Measurements from ENCODE around the gene LTF.
A peak's percentile ranks its signal among the peaks of the same experiment; 100 is the strongest.

Gene LTF

GRCh38 chr3:46490338-46491084, 25.8 kb upstream of the LTF start:
- no peak for DNase-seq

DNA sequence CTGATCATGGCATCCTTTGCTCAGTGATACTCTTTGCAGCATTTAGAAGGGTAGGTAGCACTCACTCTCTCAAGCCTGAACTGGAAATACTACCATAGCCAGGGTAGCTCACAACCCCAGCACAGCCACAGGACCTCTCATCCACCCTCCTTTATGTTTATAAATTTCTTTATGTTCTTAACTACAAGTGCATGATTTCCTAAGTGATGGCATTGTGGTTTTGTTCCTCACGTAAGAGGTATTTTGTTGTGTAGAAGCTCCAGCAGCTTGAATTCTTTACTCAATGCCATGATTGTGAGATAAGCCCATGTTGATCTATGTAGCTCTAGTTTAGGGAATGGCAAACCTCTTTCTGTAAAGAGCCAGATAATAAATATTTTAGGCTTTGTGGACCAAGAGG, 25.2 kb upstream of the LTF start:
- DNase-seq, result no peak

- no peak for DNase-seq
Observed at GRCh38 chr3:46489381-46489780, 24.7 kb upstream of the LTF start.

GRCh38 chr3:46488735-46489361, 24.1 kb upstream of the LTF start:
- DNase-seq, result peak; percentile 89 to 94

DNA sequence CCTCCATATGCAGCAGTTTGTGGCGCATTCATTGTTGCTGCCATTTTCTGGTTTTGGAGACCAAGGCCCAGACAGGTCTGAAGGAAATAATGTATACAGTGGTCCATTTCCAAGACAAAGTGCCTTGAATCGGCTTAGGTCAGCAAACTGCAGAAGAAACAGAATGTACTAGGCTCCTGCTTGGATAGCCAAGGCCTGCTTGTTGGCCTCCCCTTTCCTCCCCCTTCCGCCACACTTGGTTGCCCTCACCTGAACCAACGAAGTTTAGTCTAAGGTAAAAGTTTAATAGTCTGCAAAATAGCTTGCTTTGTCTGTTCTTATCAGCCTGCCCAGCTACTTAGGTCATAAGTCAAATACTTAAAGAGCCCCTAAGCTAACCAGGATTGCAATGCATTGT, 21.1 kb upstream of the LTF start:
- DNase-seq, result no peak

DNA sequence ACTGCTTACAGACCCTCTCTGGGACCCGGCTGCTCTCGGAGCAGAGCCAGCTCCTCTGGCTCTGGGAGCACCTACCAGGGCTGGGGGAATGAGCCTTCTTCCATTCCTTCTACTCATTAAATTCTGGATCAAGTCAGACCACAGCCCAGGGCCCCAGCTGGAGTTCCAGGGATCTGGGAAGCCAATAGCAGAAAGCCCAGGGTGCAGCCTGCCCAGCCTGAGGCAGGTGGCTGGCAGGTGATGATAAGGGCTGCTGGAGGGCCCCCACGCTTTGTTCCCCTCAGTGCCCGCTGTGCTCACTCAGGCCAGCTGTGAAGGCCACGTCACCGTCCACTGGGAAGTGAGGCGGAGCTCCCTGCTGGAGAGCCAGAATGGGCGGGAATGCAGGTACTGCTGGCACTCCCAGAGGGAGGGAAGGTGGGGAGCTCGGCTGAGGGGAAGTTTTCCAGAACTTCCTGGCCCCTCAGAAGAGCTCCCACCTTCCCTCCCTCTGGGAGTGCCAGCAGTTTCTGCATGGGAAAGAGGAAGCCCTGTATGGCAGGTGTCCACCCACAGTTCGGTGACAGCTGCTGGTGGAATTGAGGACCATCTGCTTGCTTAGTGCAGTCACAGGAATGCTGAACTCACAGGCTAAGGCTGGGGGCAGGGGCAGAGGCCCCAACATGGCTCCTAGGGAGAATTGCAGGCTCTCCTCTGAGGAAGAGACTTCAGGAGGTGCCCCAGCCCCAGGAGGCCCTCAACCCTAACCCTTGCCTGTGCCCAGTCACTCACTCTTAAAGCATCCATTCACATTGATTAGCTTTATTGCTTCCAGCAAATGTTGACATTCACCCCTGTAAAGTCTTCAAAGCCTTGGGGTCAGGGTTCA, 20.4 kb upstream of the LTF start:
- peak; percentile 53 to 78 for DNase-seq

GRCh38 chr3:46484388-46484787, 19.7 kb upstream of the LTF start:
- DNase-seq, result no peak

- DNase-seq, result no peak
Observed at GRCh38 chr3:46483825-46484224, 19.1 kb upstream of the LTF start.

- DNase-seq, result no peak
Observed at GRCh38 chr3:46482632-46483350, 18.1 kb upstream of the LTF start.

- DNase-seq, result no peak
Observed at GRCh38 chr3:46481636-46482035, 16.9 kb upstream of the LTF start.

DNA sequence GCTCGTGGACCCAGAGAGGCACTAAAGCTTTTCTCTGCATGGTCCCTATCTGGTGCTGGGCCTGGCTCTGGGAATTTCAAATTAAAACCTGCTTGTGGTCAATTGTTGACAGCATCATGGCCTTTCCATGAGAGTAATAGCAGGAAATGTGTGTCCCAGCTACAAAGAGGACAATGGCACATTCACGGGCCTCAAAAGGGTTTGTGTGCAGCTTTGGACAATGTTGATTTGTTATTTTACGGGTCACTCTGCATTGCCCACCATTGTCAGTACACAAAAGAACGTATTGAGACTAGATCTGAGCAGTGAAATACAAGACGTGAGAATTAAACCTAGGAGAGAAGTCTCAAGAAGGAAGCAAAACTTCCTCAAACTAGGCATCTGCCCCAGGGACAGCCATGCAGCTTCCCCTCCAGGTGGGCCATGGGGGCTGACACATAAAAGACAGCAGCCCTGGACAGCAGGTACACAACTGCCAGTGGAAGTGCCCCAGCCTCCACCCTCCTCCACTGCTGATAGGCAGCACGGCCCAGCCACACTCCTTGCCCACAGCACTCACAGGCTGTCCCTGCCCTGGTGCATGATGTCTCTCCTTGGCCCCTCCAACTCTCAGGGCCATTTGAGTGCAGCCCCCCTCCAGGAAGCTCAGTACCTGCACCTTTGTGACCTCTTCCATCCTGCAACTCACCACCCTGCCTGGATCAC, 15.9 kb upstream of the LTF start:
- DNase-seq, result no peak

DNA sequence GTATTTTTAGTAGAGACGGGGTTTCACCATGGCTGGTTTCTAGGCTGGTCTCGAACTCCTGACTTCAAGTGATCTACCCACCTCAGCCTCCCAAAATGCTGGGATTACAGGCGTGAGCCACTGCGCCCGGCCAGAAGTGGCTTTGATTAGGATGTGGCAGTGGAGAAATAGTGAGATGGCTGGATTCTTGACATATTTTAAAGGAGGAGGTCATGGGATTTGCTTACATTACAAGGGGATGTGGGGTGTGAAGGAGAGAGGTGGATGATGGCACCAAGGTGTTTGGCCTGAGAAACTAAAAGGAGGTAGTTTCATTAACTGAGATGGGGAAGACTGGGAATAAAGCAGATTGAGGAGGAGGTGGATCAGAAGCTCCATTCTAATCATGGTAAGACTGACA, 15.0 kb upstream of the LTF start:
- DNase-seq, result no peak

DNA sequence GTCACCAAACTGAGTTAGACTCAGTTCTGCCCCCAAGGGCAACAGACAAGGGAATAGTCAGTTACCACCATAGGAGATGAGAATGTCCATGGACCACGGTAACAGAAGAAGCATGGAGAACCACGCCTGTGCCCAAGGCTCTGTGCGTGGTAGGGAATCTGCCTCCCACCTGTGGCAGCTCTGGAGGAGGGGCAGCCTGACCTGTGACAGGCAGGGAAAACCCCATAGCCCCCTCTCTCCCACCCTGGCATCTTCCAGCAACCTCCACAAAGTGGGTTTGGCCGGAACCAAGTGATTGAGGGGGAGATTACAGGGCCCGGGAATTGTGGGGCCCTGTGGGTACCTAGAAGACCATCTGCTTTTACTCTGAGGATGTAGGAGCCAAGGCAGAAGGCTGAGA, 14.3 kb upstream of the LTF start:
- no peak for DNase-seq

DNA sequence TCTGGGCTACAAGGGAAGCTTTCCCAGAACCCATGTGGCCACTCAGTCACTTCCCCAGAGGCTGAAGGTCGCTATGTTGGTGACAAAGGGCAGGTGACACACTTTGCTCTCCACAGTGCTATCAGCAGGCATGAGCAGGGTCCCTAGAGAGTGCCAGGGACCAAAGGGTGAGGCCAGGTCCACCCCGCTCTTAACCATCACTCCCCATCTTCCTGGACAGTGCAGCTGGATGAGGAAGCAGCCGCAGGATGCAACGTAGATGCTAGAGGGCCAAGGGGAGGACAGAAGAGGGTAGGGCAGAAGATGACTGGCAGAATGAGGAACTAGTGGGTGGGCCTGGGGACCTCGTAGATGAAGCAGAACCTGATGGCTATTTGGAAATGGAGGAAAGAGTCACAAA, 13.6 kb upstream of the LTF start:
- DNase-seq, result no peak

- DNase-seq, result no peak
Observed at GRCh38 chr3:46477756-46478155, 13.1 kb upstream of the LTF start.

DNA sequence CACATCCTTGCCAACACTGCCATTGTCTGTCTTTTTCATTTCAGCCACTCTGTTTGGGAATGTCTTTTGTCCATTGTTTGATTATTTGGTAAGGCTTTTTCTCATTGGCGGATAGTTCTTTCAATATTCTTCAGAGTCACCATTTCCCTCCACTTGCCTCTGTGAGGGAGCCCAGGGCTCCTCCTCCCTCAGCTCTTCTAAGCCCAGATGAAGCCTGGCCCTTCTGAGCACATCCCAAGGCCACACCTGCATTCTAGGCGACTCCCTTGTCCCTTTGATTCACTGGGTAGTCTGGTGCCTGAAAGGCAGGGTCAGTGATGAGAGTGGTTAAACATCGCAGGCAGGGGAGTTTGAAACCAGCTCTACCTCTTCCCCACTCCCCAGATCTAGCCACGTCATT, 12.4 kb upstream of the LTF start:
- no peak for DNase-seq

DNA sequence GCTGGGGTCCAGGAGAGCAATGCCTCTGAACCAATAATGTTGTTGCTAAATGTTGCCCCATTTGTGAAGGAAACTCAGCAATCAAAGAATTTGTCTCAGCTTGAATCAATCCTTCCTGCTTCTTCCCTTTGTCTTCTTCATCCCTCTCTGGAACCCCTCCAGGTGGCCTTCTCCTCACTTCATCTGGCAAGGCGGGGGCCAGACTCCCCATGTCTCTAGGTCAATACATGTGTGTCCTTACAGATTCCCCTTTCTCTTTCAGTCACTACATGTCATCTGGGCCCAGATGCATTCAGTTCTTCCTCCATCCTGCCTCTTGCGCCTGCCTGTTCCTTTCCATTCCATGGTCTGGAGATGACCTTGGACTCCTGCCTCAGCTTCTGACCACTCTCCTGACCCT, 8.0 kb upstream of the LTF start:
- DNase-seq, result no peak

DNA sequence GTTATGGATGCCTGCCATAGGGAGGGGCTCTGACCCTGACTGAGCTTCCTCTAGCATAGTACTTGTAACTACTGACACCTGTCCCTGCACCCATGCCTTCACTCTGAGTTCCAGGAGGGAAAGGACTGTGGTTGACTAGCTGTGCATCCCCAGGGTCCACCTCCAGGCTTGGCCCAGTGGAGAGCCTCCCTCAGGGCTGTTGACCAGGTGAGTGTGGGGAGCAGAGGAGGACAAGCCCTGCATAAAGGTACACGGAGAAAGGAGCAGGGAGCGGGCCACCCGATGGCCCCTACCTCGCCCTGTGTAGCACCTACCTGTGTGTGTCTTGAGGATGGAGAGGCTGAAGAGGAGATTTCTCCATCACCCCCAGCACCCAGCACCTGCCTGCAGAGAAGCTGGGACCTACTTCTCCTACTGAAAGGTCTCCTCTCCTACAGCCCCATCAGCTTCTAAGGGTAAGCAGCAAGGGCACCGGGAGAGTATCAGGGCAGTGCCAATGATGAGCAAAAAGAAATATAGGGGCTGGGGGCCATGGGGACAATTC, 6.7 kb upstream of the LTF start:
- DNase-seq, result no peak

DNA sequence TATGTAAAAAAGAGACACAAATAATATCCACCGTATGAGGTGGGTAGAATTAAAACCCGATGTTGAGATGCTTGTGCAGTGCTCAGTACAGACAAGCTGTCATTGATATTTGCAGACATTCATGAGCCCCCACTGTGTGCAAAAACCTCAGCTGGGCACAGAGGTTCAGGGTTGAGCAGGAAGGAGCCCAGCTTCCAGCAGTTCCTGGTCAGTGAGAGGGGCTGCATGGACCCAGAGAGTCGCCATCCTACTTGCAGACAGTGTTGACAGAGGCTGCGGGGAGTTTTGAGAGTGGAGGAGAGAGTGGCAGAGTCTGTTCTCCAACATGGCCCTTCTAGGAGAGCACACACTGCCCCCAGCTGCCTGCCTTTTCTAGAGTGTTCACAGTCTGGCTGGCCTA, 6.1 kb upstream of the LTF start:
- no peak for DNase-seq

GRCh38 chr3:46469680-46470357, 5.1 kb upstream of the LTF start:
- DNase-seq, result no peak

GRCh38 chr3:46468753-46469600, 4.3 kb upstream of the LTF start:
- no peak for DNase-seq
